ENCODE results near the gene ZDHHC12.

The ZDHHC12 gene

GRCh38 chr9:128729766-128730517 lies 6.0 kb upstream of the ZDHHC12 start:
- DNase-seq, result no peak

- DNase-seq, result no peak
Measured at GRCh38 chr9:128729302-128729701, 5.4 kb upstream of the ZDHHC12 start.

GRCh38 chr9:128728298-128728697 lies 4.4 kb upstream of the ZDHHC12 start:
- no peak for DNase-seq

- no peak for DNase-seq
Measured at GRCh38 chr9:128727640-128728248, 3.8 kb upstream of the ZDHHC12 start.

GRCh38 chr9:128724744-128725211 lies 851 bp upstream of the ZDHHC12 start:
- DNase-seq, result peak; percentile 69 to 77

- DNase-seq, result peak in 1 of 2 experiments; percentile 20
Measured at GRCh38 chr9:128723352-128723865, 518 bp downstream of the ZDHHC12 start.

- no peak for DNase-seq
Measured at GRCh38 chr9:128722380-128723351, 1.3 kb downstream of the ZDHHC12 start.

- DNase-seq, result no peak
Measured at GRCh38 chr9:128721487-128722010, 2.4 kb downstream of the ZDHHC12 start.

GRCh38 chr9:128720841-128721486 lies 3.0 kb downstream of the ZDHHC12 start:
- DNase-seq, result no peak

GRCh38 chr9:128719919-128720605 lies 3.9 kb downstream of the ZDHHC12 start:
- DNase-seq, result no peak

- no peak for DNase-seq
Measured at GRCh38 chr9:128718475-128718874, 5.5 kb downstream of the ZDHHC12 start.

GRCh38 chr9:128718047-128718446 lies 5.9 kb downstream of the ZDHHC12 start:
- DNase-seq, result no peak

- DNase-seq, result no peak
Measured at GRCh38 chr9:128716581-128717254, 7.2 kb downstream of the ZDHHC12 start.

GRCh38 chr9:128715436-128715750 lies 8.5 kb downstream of the ZDHHC12 start:
- no peak for DNase-seq

- no peak for DNase-seq
Measured at GRCh38 chr9:128714586-128715435, 9.1 kb downstream of the ZDHHC12 start.

GRCh38 chr9:128713941-128714573 lies 9.9 kb downstream of the ZDHHC12 start:
- no peak for DNase-seq

GRCh38 chr9:128713411-128713780 lies 10.5 kb downstream of the ZDHHC12 start:
- no peak for DNase-seq

- DNase-seq, result no peak
Measured at GRCh38 chr9:128712451-128713410, 11.2 kb downstream of the ZDHHC12 start.
